ENCODE measurements around the gene KRT17.

- TF ChIP-seq CTCF (IDR thresholded peaks at IDR 0.05; ENCODE audit: borderline replicate concordance, extremely low read depth, low read length, poor library complexity, severe bottlenecking) (no peak), EZH2 (IDR thresholded peaks at IDR 0.05; ENCODE audit: borderline replicate concordance, low read depth, low read length, severe bottlenecking) (no peak)
Measured at GRCh38 chr17:41638194-41638593, 13.8 kb upstream of the KRT17 start.
